Thyroid gland (tissue), 4 donors: ENCODE results near the gene TRAP1. TPM values are rescaled to one million over a fixed set of nuclear protein-coding genes. Genes with fewer than 3 reads are reported as not detected.

ENCODE experiments used
- DNase-seq, 2 donors: peaks; one replicate each; pipeline ENCODE4 v3.0.0-alpha.2; 2019
- H3K27ac ChIP-seq, 3 donors: fragments of 200-600 bp; sonication (generic); 1 replicate in 2 of 3; 2 replicates in 1 of 3; pipeline ENCODE4 v1.5.1; 2016 to 2019; ENCODE audit warnings: mild to moderate bottlenecking in 1 of 3, moderate library complexity in 1 of 3
- H3K27me3 ChIP-seq: fragments of 200-600 bp; sonication (generic); one replicate; pipeline ENCODE4 v1.5.1; 2019
- H3K36me3 ChIP-seq, 2 donors: fragments of 200-600 bp; sonication (generic); one replicate each; pipeline ENCODE4 v1.5.1; 2016 to 2019
- H3K4me1 ChIP-seq, 2 donors: fragments of 200-600 bp; sonication (generic); one replicate each; pipeline ENCODE4 v1.5.1; 2017 to 2019
- H3K4me3 ChIP-seq, 3 donors: fragments of 200-600 bp; sonication (generic); replicated peaks in 1 of 3; 1 replicate in 2 of 3; 2 replicates in 1 of 3; pipeline ENCODE4 v1.5.1; 2016; ENCODE audit warnings: mild to moderate bottlenecking in 1 of 3
- H3K9me3 ChIP-seq: fragments of 200-600 bp; sonication (generic); one replicate; pipeline ENCODE4 v1.5.1; 2017
- CTCF ChIP-seq, 6 experiments: fragments of 200-600 bp in 3 of 6; fragments of 450-650 bp in 3 of 6; sonication (generic) in 3 of 6; IDR thresholded peaks; one replicate each; pipeline ENCODE4 v1.5.1; 2016 to 2019; ENCODE audit warnings: antibody characterized with exemption in 6 of 6, mild to moderate bottlenecking in 2 of 6, inconsistent platforms in 1 of 6, moderate library complexity in 1 of 6
- POLR2A ChIP-seq, 2 donors: fragments of 450-650 bp; IDR thresholded peaks; one replicate each; pipeline ENCODE4 v1.6.1; 2017; ENCODE audit warnings: antibody characterized with exemption in 2 of 2, mild to moderate bottlenecking in 2 of 2, moderate library complexity in 1 of 2
- WGBS, 2 donors: methylation state at CpG; one replicate each; pipeline ENCODE4 v1.1.5; 2017; 5-methylcytosine and 5-hydroxymethylcytosine counted together
- intact Hi-C: fragments of 100-400 bp; cut with DNase I; formaldehyde crosslinking; loops from one replicate; pipeline ENCODE4 v1.15.1; 2023
- total RNA-seq, 4 donors: library from RNA; depleted of rRNA; stranded (reverse); fragments of >200 nt; gene quantifications; one replicate each; pipeline ENCODE4 v1.2.3, GENCODE V29; 2016

TRAP1 gene
- total RNA-seq, 4 donors from 2014 or later = 37.3 to 58.3 (median 53.9) TPM

- WGBS, 2 donors = 91 to 98% methylated on average over 18 of the region's 18 CpGs
- Histone ChIP-seq H3K27ac (no peak overlapping the region), H3K36me3 (peaks cover 24 to 33% of the 10 kb centered on the region in 2 donors), H3K9me3 (no peaks in the 10 kb centered on the region), H3K4me1 (no peaks in the 10 kb centered on the region), H3K4me3 (no peak overlapping the region), H3K27me3 (no peaks in the 10 kb centered on the region)
- intact Hi-C loops = no loop called here
- no peak for DNase-seq
- TF ChIP-seq CTCF (IDR thresholded peaks at IDR 0.05) = no peak
- no peak for TF ChIP-seq POLR2A (IDR thresholded peaks at IDR 0.05)
These were observed 44.1 kb downstream of the TRAP1 start for GRCh38 chr16:3673201-3673600.

- H3K4me3 ChIP-seq = no peak overlapping the region
- no peak for TF ChIP-seq POLR2A (IDR thresholded peaks at IDR 0.05)
- TF ChIP-seq CTCF (IDR thresholded peaks at IDR 0.05) = no peak
- no peak overlapping the region for H3K27ac ChIP-seq
- H3K27me3 ChIP-seq = no peaks in the 10 kb centered on the region
- H3K4me1 ChIP-seq = no peaks in the 10 kb centered on the region
- intact Hi-C loops = no loop called here
- WGBS, 2 donors = 96 to 100% methylated on average over 3 to 23 of the region's 26 CpGs
- DNase-seq = no peak
- peaks cover 24 to 33% of the 10 kb centered on the region in 2 donors for H3K36me3 ChIP-seq
- H3K9me3 ChIP-seq = no peaks in the 10 kb centered on the region
These were observed 44.7 kb downstream of the TRAP1 start for GRCh38 chr16:3672571-3673041.

- Histone ChIP-seq H3K4me3 (no peak overlapping the region), H3K36me3 (peaks cover 24 to 33% of the 10 kb centered on the region in 2 donors), H3K27ac (no peak overlapping the region), H3K4me1 (no peaks in the 10 kb centered on the region), H3K27me3 (no peaks in the 10 kb centered on the region), H3K9me3 (no peaks in the 10 kb centered on the region)
- TF ChIP-seq CTCF (IDR thresholded peaks at IDR 0.05) (no peak), POLR2A (IDR thresholded peaks at IDR 0.05) (no peak)
- intact Hi-C loops = no loop called here
- no peak for DNase-seq
- 87 to 98% methylated on average over 2 to 11 of the region's 11 CpGs for WGBS, 2 donors
These were observed 45.9 kb downstream of the TRAP1 start for GRCh38 chr16:3671424-3671823.

- 92 to 96% methylated on average over 13 of the region's 13 CpGs for WGBS, 2 donors
- no peaks in the 10 kb centered on the region for H3K9me3 ChIP-seq
- H3K4me3 ChIP-seq = no peak overlapping the region
- TF ChIP-seq CTCF (IDR thresholded peaks at IDR 0.05) (no peak), POLR2A (IDR thresholded peaks at IDR 0.05) (no peak)
- no peak overlapping the region for H3K27ac ChIP-seq
- intact Hi-C loops = no loop called here
- no peaks in the 10 kb centered on the region for H3K27me3 ChIP-seq
- peaks cover 21 to 32% of the 10 kb centered on the region in 2 donors for H3K36me3 ChIP-seq
- no peak for DNase-seq
- H3K4me1 ChIP-seq = no peaks in the 10 kb centered on the region
These were observed 46.6 kb downstream of the TRAP1 start for GRCh38 chr16:3670711-3671110.

GRCh38 chr16:3669082-3669481 lies 48.2 kb downstream of the TRAP1 start:
- WGBS, 2 donors = 84 to 93% methylated on average over 10 of the region's 10 CpGs
- DNase-seq = no peak
- no peak overlapping the region for H3K27ac ChIP-seq
- no peak overlapping the region for H3K4me3 ChIP-seq
- no peaks in the 10 kb centered on the region for H3K27me3 ChIP-seq
- H3K9me3 ChIP-seq = no peaks in the 10 kb centered on the region
- no peaks in the 10 kb centered on the region for H3K4me1 ChIP-seq
- TF ChIP-seq POLR2A (IDR thresholded peaks at IDR 0.05) (no peak), CTCF (IDR thresholded peaks at IDR 0.05) (no peak)
- H3K36me3 ChIP-seq = peaks cover 25 to 31% of the 10 kb centered on the region in 2 donors
- intact Hi-C loops = no loop called here
